Fibroblast of skin of scalp (primary cell): ENCODE results near the gene ATXN3L.
"Not testable (repeated sequence)": the region's sequence is repeated elsewhere in the genome, so short reads cannot be mapped to it uniquely, and the experiment has no call there.

Experiments
- DNase-seq: peaks from one replicate; pipeline ENCODE4 v3.0.0-alpha.2; 2013

ATXN3L gene

DNA sequence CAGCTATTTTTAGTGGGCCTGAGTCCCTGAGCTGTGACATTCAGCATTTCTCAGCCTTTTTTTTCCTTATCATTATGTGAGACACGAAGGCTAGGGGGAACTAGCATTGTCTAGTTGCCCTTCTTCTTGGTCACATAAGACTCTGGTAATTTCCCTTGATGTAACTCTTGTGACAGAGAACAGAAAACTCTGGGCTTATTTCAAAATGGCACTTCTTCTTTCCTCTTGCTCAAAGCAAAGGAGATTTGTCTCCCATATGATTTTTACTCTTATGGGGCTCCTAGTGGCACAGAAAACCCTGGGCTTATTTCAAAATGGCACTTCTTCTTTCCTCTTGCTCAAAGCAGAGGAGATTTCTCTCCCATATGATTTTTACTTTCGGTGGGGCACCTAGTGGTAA is 14.7 kb downstream of the ATXN3L start:
- DNase-seq: no peak

GRCh38 chrX:13304052-13304451 is 15.8 kb downstream of the ATXN3L start:
- no peak for DNase-seq

DNA sequence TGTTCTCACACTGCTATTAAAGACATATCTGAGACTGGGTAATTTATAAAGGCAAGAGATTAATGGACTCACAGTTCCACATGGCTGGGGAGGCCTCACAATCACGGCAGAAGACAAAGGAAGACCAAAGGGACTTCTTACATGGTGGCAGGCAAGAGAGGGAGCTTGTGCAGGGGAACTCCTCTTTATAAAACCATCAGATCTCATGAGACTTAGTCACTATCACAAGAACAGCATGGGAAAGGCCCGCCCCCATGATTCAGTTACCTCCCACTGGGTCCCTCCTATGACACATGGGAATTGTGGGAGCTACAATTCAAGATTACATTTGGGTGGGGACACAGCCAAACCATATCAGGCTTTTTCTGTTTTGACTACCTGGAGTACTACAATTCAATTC is 16.6 kb downstream of the ATXN3L start:
- DNase-seq: not testable (repeated sequence)

DNA sequence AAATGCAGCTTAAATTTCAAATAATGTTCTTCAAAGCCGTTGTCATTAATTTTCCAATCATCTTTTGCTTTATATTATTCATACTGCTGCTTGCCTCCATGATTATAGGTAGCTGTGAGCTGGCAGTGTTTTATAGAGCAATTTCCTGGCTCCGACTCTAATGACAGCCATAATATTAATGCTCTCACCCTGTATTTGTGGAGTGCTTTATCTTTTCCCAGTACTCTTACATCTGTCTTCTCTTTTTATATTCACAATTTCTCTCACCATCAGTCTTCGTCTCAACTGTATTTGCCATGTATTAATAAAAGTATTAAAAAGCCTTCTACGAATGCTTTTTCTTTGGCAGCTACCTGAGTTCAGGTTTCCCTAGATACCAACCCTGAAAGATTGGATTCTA is 21.0 kb downstream of the ATXN3L start:
- no peak for DNase-seq

DNA sequence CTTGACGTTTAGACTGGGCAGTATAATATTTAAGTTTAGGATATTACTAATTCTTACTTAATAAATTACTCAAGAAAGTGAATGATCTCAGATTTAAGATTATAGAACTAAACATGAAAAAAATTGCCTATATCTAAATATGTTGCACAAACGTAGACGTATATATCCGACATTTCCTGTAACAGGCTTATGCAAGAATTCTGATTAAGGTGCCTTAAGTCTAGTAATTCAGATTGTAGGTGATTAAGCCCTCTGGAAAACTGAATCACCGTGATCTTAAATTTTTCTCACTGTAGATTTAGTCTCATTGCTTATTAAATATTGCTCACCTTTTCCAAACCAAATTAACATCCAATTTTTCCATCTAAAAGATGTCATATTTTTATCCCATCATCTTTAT is 24.0 kb downstream of the ATXN3L start:
- DNase-seq: no peak

DNA sequence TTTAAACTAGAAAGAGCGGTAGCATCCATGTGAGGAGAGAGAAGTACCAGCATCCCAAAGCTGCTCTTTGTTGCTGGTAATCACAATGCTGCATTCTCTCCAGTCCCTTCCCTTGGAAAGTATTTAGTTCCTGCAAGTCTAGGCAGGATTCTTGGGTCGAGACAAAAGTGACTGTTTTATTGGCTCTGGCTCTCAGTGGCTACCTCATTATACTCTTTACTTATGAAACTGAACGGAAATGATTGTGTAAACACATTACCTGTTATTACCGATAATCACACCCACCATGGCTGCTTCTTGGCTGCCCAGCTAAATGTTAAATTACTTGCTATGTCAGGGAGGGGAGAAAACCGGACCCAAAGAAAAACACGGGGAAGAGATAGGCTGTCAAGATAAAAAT is 26.2 kb downstream of the ATXN3L start:
- no peak for DNase-seq

DNA sequence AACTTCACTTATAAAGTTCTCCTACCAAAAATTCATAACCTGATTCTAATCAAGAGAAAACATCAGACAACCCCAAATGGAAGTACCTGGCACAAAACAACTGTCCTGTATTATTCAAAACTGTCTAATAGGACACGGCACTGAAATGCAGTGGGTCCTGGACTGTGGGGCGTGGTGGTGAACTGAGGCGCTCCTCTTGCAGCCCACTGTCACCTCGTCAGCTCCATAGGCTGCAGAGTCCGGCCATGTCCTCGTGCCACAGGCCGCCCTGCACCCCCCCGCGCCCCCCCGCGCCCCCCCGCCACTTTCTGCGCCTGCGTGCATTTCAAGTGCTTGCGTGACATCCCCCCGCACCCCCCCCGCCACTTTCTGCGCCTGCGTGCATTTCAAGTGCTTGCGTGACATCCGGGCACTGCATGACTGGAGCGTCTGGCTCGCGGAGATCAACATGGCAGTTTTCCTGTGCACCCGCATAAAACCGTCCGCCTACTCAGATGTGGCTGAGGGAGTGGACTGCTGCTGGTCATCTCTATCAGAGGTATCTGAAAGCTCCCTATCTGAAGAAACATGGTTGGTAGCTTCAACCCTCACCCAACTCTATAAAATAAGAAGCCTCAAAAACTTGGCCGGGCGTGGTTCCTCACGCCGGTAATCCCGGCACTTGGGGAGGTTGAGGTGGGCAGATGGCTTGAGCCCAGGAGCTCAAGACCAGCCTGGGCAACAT is 28.8 kb downstream of the ATXN3L start:
- no peak for DNase-seq

DNA sequence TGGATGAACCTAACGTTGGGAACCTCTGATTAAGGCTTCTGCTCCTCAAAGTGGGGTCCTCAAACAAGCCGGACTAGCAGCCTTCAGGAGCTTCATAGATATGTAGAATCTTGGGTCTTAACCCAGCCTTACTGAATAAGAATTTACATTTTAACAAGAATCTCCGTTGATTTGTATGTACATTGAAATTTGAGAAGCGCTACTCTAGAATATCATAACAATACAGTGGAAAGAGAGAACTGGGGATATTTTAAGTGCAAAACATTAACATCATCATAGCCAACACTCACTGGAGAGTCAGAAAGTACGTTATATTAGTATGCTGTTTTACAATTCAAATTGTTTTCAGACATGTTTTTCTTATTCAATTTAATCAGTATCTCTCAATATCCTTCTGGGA is 31.2 kb downstream of the ATXN3L start:
- no peak for DNase-seq

GRCh38 chrX:13287816-13288215 is 32.0 kb downstream of the ATXN3L start:
- DNase-seq: peak; percentile 89

- DNase-seq: peak; percentile 48
Measured at GRCh38 chrX:13285693-13286092, 34.2 kb downstream of the ATXN3L start.

GRCh38 chrX:13285229-13285628 is 34.6 kb downstream of the ATXN3L start:
- no peak for DNase-seq

- DNase-seq: no peak
Measured at GRCh38 chrX:13284570-13284969, 35.3 kb downstream of the ATXN3L start.

DNA sequence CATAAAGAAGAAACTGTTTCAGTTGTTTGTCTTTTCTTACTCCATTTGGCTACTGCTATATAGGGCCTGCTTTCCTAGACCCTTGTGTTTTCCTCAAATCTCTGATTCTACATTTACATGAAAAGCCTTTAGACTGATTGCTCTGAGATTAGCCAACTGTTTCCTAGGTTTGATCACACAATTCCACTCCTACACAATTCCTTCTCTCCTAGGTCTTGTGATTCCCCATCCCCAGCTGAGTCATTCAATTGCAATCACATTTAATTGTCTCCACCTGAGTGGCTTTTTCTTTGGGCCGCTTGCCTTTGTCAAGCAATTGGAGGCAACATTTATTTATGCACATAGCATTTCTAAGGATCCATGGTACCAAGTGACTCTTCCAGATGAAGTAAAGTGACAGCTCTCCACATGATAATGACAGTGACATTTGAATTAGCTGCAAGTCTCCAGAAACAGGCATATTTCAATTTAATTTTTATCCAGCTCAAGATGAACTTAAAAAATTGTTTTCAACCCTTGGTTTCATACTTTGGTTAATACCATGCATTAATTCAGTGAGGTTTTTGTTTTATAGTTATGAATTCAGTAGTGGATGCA is 35.8 kb downstream of the ATXN3L start:
- DNase-seq: peak; percentile 42

GRCh38 chrX:13283512-13283911 is 36.3 kb downstream of the ATXN3L start:
- no peak for DNase-seq

- DNase-seq: no peak
Measured at GRCh38 chrX:13281289-13281688, 38.6 kb downstream of the ATXN3L start.

DNA sequence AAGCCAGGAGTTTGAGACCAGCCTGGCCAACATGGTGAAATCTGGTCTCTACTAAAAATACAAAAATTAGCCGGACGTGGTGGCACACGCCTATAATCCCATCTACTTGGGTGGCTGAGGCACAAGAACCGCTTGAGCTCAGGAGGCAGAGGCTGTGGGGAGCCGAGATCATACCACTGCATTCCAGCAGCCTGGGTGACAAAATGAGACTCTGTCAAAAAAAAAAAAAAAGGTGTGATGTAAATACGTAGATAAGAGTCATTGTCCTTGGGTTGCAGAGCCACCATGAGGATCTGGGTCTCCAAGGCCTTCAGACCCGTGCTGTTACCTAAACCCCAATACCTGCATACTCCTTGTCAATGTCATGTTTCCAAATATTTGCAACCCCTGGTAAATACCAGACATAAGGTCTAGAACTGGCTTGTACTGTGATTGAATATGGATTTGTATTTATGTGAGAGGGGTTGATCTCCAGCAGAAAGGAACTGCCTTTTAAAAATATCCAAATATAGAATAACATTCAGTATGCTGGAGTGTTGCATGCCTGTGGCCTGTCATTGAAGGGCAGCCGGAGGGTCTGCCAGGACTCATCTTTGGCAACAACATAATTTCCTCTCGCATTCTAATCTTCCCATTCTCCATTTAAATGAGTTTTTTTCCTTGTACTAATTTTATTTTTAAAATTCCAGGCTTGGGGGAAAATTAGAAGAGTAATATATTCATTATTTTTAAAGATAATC is 40.4 kb downstream of the ATXN3L start:
- peak; percentile 56 for DNase-seq

- no peak for DNase-seq
Measured at GRCh38 chrX:13277539-13277938, 42.3 kb downstream of the ATXN3L start.

- no peak for DNase-seq
Measured at GRCh38 chrX:13276991-13277390, 42.9 kb downstream of the ATXN3L start.

DNA sequence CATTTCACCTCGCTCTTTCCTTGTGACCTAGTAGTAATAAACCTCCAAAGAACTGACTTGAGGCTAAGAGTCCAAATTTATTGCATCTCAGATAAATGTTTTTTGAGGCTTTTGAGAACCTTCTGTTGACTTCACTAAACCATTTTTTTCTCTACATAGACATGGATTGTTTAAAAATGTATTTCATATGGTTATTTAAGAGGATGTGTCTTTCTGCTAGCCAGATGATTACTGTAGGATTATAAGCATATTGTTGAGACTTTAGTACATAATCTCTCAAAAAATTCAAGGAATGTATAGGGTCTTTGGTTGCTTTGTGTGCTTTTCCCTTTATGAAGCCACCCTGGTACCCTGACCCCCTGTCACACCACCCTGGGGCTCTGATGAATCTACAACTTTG is 44.8 kb downstream of the ATXN3L start:
- no peak for DNase-seq

DNA sequence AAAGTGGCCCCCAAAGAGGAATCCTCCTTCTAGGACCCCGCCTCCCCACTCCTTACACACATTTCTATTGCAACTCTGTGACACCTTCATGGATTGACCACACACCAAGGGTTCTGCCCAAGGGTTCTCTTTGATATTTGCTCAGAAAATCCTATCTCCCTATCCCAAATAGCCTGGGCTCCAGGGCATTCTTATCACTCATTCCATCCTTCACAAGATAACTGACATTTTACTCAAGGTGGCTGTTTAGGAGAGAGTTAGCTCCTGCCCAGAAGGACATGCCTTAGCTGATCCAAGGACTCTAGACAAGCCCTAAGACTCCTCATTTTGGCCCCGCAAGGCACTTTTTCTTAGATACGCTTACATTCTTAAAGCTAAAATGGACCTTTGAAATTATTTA is 47.4 kb downstream of the ATXN3L start:
- no peak for DNase-seq

DNA sequence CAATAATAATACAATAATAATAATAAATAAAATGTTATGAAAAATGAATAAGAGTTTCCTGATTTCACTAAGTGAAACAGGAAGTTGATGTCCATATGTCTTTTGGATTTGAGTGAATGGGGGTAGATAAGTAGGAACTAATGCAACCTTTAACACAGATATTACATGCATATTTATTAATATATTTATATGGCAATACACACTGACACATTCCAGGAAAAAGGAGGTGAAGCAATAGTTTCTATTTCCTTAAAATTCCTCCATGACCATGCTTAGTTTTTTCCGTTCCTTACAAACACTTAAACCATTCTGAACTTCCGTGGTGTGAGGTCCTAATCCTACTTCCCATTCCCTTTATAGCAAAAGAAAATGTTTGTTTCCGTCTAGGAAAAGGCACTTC is 48.3 kb downstream of the ATXN3L start:
- no peak for DNase-seq

DNA sequence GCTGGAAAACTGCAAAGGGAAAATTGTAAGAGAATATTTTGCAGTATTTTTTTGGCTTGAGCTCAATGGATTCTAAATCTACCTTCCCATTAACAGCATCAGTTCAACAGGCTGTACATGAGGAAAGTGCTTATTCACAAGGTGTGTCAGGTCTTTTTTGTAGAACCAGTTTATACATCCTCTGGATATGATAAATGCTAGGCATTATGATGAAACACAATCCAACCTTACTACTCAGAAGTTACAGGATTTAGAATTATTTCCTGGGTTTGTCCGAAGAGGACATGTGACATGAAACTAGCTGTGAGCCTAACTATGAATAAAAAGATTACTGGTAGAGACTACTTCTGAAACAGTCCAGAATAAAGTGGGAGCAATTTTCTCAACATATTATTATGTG is 49.5 kb downstream of the ATXN3L start:
- no peak for DNase-seq

GRCh38 chrX:13268874-13269273 is 51.0 kb downstream of the ATXN3L start:
- no peak for DNase-seq
